ENCODE results near the gene POLR2E.

DNA sequence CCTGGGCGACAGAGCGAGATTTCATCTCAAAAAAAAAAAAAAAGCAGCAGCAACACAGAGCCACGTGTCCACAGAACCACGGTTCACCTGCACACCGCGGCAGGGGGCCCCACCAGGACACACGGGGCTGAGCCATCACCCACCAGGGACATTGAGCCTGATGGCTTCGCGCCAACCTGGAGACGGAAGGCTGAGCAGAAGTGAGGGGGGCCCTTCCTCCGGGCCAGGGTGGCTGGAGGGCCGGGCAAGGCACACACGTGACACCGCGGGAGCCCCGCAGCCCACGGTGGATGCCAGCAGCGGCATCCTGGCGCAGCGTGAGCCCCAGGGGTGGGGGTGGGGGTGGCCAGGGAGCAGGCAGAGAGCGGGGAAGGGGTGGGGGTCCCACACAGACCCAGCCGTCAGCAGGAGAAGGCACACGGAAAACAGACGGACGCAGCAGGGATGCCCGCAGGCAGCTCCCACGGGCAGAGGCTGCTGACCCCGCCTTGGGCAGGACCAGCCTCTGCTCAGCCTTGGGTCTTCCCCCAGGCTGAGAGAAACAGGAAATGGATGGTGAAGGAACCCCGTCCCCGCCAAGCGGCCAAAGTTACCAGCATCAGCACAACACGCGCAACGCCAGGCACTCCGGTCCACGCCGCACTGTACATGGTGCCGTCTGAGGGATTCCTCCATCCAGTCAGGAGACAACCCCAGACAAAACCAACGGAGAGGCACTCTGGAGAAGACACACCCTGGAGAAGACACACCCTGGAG is 45.3 kb upstream of the POLR2E start:
- TF ChIP-seq, protein P1, sequence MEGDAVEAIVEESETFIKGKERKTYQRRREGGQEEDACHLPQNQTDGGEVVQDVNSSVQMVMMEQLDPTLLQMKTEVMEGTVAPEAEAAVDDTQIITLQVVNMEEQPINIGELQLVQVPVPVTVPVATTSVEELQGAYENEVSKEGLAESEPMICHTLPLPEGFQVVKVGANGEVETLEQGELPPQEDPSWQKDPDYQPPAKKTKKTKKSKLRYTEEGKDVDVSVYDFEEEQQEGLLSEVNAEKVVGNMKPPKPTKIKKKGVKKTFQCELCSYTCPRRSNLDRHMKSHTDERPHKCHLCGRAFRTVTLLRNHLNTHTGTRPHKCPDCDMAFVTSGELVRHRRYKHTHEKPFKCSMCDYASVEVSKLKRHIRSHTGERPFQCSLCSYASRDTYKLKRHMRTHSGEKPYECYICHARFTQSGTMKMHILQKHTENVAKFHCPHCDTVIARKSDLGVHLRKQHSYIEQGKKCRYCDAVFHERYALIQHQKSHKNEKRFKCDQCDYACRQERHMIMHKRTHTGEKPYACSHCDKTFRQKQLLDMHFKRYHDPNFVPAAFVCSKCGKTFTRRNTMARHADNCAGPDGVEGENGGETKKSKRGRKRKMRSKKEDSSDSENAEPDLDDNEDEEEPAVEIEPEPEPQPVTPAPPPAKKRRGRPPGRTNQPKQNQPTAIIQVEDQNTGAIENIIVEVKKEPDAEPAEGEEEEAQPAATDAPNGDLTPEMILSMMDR (IDR thresholded peaks at IDR 0.05): no peak
- no peak for TF ChIP-seq POLR2A (IDR thresholded peaks at IDR 0.05)
